Osteoblast (primary cell): Measurements from ENCODE around the gene GFPT2. TPM values are rescaled to one million over a fixed set of nuclear protein-coding genes. Genes with fewer than 3 reads are reported as not detected.

Experiments used
- DNase-seq: peaks from one replicate; pipeline ENCODE4 v3.0.0; 2011; ENCODE audit warnings: low spot score, mixed read lengths; ENCODE audit not compliant: insufficient read length; ENCODE audit errors: missing footprints
- H2AFZ ChIP-seq: 2 replicates; pipeline ENCODE4 v1.6.0; 2011; ENCODE audit warnings: mild to moderate bottlenecking, low read length
- H3K27ac ChIP-seq: 2 replicates; pipeline ENCODE4 v1.5.1; 2011; ENCODE audit warnings: mild to moderate bottlenecking, low read depth, low read length, moderate library complexity
- H3K27me3 ChIP-seq: 2 replicates; pipeline ENCODE4 v1.6.0; 2012; ENCODE audit warnings: mild to moderate bottlenecking, control low read depth, inconsistent platforms, low read length, moderate library complexity; ENCODE audit not compliant: insufficient read depth
- H3K36me3 ChIP-seq: 2 replicates; pipeline ENCODE4 v1.5.1; 2011; ENCODE audit warnings: mild to moderate bottlenecking, low read length, control low read depth, moderate library complexity; ENCODE audit not compliant: insufficient read depth
- H3K4me1 ChIP-seq: 2 replicates; pipeline ENCODE4 v1.5.1; 2011; ENCODE audit warnings: mild to moderate bottlenecking, low read length, control low read depth, moderate library complexity; ENCODE audit not compliant: insufficient read depth
- H3K4me2 ChIP-seq: 2 replicates; pipeline ENCODE4 v1.6.0; 2011; ENCODE audit warnings: mild to moderate bottlenecking, low read length; ENCODE audit not compliant: insufficient read depth
- H3K4me3 ChIP-seq: fragments of 200-600 bp; sonication (generic); 3 replicates; pipeline ENCODE4 v1.5.1; 2012; ENCODE audit warnings: mild to moderate bottlenecking, low read length, inconsistent platforms; ENCODE audit not compliant: insufficient read depth
- H3K79me2 ChIP-seq: 2 replicates; pipeline ENCODE4 v1.6.0; 2012; ENCODE audit warnings: mild to moderate bottlenecking, low read length, control low read depth, inconsistent platforms; ENCODE audit not compliant: insufficient read depth
- H3K9me3 ChIP-seq: 2 replicates; pipeline ENCODE4 v1.5.1; 2011; ENCODE audit warnings: low read depth, low read length, control low read depth
- H4K20me1 ChIP-seq: 2 replicates; pipeline ENCODE4 v1.6.0; 2012; ENCODE audit warnings: mild to moderate bottlenecking, low read length, control low read depth; ENCODE audit not compliant: insufficient read depth
- CTCF ChIP-seq: IDR thresholded peaks from 2 replicates; pipeline ENCODE4 v1.5.1; 2011; ENCODE audit warnings: mild to moderate bottlenecking, low read depth, low read length, moderate library complexity; ENCODE audit errors: extremely low read depth
- total RNA-seq: library from RNA; depleted of rRNA; stranded (reverse); fragments of >200 nt; gene quantifications from 2 replicates; pipeline ENCODE4 v1.2.3, GENCODE V29; 2012

The GFPT2 gene
- total RNA-seq, 1 donor: 30.4 TPM

DNA sequence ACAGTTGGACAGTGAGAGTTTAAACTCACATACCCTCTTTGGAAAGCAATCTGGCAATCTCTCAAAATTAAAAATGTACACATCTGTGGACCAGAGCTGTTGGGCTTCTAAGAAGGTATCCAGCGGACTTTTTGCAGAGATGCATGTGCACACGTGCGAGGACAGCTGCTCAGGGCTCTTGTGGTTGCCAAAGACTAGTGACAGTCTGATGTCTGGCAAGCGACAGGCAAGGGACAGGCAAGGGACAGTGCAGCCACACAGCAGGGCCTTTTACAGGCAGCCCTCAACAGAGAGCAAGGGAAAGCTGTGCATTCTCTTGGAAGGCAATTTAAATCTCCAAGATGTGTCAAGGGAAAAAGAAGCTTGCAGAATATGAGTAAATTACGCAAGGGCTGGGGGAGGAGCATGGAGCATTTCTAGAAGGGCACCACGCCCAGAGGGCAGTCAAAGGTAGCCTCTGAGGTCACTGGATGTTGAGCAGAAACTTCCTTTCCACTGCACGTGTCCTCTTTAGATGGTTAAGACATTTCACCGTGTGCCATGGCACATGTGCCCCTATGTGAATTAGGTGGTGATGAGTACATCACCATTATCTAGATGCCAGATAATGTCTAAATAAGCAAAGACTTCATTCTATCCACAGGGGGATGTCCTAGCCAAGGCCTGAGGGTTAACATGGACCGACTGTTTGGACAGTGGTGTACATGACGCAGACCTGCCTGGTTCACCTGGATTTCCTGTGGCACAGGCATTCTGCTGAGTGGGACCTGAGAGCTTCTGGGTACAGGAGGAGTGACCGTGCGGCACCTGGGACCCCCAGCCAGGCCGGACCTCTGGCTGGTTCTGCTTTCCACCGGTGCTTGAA, 9.1 kb downstream of the GFPT2 start:
- H3K36me3 ChIP-seq: no peaks in the 10 kb centered on the region
- peak overlapping the region; percentile 87 for H3K4me2 ChIP-seq
- peaks cover 41% of the 10 kb centered on the region for H3K79me2 ChIP-seq
- no peak overlapping the region for H2AFZ ChIP-seq
- TF ChIP-seq CTCF: no peak
- peak overlapping the region; percentile 90 for H3K27ac ChIP-seq
- peak; percentile 90 for DNase-seq
- H3K9me3 ChIP-seq: no peaks in the 10 kb centered on the region
- peaks cover 45% of the 10 kb centered on the region for H3K4me1 ChIP-seq
- H3K4me3 ChIP-seq: peak overlapping the region; percentile 61
- H3K27me3 ChIP-seq: no peaks in the 10 kb centered on the region
- peaks cover 34% of the 10 kb centered on the region for H4K20me1 ChIP-seq

DNA sequence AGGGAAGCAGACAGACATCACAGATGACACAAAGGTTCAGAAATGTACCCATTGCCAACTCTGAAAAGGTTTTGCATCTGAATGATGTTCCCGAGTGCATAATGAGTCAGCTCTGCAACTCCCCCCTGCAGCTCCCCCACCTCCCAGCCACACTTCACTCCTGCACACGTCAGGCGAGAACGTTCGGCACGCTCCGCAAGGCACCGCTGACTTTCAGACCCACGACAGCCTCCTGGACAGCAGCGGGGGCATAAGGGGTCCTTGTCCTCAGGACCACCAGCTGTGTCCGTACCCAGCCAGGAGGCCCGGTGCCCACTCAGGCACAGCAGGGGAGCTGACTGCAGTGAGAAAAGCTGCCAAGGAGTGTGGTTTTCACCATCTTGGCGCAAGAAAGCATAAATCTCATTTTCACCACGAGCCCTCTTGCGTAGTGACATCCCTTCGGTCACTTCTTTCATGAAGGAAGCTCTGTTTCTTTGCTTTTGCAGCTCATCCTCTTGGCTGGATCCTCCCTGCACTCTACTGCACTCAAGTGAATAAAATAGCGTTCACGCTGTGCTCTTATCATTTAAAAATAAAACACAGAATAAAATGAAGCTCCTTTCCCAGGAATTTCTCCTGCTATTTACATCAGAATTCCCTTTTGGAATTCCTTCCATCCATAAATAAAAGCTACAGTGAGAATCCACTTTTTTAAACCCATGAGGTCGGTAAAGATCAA, 9.9 kb downstream of the GFPT2 start:
- no peak for TF ChIP-seq CTCF
- H3K4me3 ChIP-seq: peak overlapping the region; percentile 61
- H3K36me3 ChIP-seq: no peaks in the 10 kb centered on the region
- no peaks in the 10 kb centered on the region for H3K9me3 ChIP-seq
- peaks cover 39% of the 10 kb centered on the region for H3K79me2 ChIP-seq
- peak; percentile 97 for DNase-seq
- peaks cover 31% of the 10 kb centered on the region for H4K20me1 ChIP-seq
- H3K4me2 ChIP-seq: peak overlapping the region; percentile 87
- peaks cover 50% of the 10 kb centered on the region for H3K4me1 ChIP-seq
- peak overlapping the region; percentile 67 for H2AFZ ChIP-seq
- no peaks in the 10 kb centered on the region for H3K27me3 ChIP-seq
- H3K27ac ChIP-seq: peak overlapping the region; percentile 90

GRCh38 chr5:180341595-180341994, 11.5 kb downstream of the GFPT2 start:
- peaks cover 29% of the 10 kb centered on the region for H3K79me2 ChIP-seq
- H3K4me1 ChIP-seq: peaks cover 55% of the 10 kb centered on the region
- peaks cover 22% of the 10 kb centered on the region for H4K20me1 ChIP-seq
- H3K4me2 ChIP-seq: no peak overlapping the region
- H3K9me3 ChIP-seq: no peaks in the 10 kb centered on the region
- no peak overlapping the region for H3K27ac ChIP-seq
- peaks cover 8% of the 10 kb centered on the region for H3K36me3 ChIP-seq
- no peak for TF ChIP-seq CTCF
- peak; percentile 38 for DNase-seq
- no peaks in the 10 kb centered on the region for H3K27me3 ChIP-seq
- H2AFZ ChIP-seq: no peak overlapping the region
- no peak overlapping the region for H3K4me3 ChIP-seq

DNA sequence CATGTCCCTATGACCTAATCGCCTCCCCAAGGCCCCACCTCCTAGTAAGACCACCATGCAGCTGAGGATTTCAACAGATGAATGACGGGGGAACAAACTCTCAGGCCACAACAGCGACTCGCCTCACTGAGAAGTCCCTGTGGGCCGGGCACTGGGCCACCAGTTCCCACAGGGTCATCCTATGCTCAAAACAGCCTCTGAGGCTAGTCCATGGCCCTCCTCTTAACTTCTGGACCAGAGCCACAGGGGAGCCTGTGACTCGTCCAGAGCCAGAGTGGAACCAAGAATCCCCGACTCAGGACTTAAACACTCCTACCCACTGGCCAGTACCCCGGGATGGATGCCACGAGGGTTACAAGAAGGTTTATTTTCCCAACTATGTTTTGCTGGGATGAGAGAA, 12.3 kb downstream of the GFPT2 start:
- Histone ChIP-seq H4K20me1 (peaks cover 17% of the 10 kb centered on the region), H3K4me1 (peaks cover 55% of the 10 kb centered on the region), H3K4me3 (no peak overlapping the region), H3K79me2 (peaks cover 24% of the 10 kb centered on the region), H3K27ac (peak overlapping the region; percentile 46), H3K27me3 (no peaks in the 10 kb centered on the region), H3K4me2 (no peak overlapping the region), H2AFZ (peak overlapping the region; percentile 39), H3K36me3 (peaks cover 16% of the 10 kb centered on the region), H3K9me3 (no peaks in the 10 kb centered on the region)
- no peak for TF ChIP-seq CTCF
- peak; percentile 19 for DNase-seq
